Non-pigmented ciliary epithelial cell (primary cell): Measurements from ENCODE around the gene KIF7.

Source experiments
- DNase-seq: peaks from one replicate; pipeline ENCODE4 v3.0.0-alpha.2; 2010; ENCODE audit warnings: low read depth

Gene KIF7

DNA sequence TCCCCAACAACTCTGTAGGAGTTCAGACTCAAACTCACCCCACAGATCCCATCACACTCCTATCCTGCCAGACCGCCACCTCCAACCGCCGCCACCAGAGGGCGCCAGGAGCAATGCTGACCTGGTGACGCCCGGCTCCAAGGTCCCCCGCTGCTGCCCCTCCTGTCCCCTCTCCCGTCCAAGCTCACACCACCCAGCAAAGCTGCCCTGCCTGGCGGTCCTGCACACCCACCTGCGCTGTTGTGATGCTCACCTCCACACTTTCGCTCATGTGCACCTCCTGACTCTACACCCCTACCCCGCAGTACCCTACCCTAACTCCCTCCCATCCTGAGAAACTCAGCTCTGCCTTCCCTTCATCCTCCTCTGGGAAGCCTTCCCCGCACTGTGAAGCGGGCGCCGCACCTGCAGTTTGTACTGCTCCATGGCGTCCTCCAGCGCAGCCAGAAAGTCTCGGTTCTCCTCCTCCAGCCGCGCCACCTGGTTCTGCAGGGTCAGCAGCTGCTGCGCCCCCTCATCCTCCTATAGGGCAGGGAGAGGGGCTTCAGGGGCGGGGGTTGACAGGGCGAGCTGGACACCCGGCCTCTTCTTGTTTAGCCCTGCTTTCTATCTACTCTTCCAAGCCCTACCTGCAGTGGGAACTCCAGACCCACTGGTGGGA is 7.9 kb downstream of the KIF7 start:
- no peak for DNase-seq

DNA sequence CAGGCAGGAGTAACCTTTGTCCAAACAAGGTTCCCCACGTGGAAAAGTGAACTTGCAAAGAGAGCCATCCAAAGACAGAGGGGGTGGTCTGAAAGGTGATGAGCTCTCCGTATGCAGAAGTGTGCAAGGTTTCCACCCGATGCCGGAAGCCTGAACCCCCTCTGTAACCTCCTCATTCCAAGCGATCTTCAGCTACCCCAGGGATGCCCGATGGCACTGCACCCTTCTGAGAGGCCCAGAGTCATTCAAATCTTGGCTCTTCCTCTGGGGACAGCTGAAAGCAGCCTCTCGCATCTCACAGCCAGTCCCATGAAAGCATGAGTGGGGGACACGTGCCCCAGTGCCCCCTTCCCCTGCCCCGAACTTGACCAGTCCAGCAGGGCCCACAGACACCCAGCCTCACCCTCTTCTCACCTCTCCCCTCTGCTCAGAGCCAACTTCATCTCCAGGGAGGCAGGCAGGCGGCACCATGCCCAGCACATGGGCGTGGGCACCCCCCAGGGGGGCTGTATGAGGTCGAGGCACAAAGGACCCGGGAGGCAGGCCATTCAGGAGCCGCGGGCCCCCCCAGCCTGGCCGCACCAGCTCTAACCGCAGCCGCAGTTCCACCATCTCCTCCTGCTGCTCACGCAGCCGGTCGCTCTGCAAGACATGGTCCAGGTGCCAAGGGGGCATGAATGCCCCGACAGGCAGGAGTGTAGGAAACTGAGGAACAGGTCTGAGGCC is 8.7 kb downstream of the KIF7 start:
- DNase-seq, result no peak

DNA sequence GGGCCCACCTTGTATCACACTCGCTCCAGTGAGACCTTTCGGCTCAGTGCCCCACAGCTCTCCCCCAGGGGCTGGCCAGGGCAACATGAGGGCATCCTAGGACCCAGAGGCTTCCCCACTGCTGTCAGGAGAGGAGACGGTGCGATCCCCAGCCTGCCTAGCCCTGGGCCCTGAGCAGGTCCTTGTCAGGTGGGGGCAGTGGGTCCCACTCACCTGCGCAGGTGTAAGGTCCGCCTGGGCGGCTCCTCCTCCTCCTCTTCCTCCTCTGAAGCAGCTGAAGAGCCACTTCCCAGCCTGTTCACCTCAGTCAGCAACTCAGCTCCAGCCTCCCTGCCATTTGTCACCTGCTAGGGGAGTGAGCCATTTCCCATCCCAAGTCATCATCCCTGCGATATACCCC is 9.6 kb downstream of the KIF7 start:
- no peak for DNase-seq

DNA sequence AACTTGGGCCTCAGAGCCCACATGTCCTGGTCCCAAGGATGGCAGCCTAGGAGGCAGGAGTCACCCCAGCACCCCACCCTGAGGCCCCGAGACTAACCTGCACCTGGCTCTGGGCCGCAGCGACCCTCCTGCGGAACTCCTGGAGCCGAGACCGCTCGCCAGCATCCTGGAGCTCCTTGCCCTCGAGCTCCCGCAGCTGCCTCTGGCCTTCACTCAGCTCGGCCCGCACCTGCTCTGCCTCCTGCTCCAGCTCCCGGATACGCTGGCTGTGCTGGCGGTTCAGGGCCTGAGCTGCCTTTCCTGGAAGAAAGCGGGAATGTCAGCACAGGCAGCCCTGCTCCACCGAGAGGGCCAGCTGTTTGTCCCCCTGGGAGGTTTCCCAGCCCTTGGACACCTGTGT is 13.2 kb downstream of the KIF7 start:
- no peak for DNase-seq

DNA sequence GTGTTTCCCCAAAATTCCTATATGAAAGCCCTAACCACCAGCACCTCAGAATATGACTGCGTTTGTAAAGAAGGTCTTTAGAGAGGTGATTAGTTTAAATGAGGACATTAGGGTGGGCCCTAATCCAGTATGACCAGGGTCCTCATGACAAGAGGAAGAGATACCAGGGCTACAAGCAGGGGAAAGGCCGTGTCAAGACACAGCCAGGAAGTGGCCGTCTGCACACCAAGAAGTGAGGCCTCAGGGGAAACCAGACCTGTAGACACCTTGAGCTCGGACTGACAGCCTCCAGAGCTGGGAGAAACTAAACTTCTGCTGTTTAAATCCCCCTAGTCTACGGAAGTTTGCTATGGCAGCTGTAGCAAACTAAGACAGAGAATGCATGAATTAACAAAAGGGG is 14.2 kb downstream of the KIF7 start:
- DNase-seq, result no peak

DNA sequence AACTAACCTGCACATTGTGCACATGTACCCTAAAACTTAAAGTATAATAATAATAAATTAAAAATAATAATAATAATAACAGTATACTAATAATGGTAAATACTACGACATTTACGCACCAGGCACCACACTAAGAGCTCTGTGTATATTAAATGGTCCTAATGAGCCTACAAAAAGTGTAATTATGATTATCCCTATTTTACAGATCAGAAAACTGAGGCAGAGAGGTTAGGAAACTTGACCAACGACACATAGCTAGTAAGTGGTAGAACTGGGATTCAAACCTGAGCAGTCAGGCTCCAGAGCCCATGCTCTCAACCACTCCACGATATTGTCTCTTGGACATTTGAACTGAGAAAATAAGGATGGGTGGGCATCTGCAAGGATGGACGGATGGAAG is 15.0 kb downstream of the KIF7 start:
- DNase-seq, result no peak

DNA sequence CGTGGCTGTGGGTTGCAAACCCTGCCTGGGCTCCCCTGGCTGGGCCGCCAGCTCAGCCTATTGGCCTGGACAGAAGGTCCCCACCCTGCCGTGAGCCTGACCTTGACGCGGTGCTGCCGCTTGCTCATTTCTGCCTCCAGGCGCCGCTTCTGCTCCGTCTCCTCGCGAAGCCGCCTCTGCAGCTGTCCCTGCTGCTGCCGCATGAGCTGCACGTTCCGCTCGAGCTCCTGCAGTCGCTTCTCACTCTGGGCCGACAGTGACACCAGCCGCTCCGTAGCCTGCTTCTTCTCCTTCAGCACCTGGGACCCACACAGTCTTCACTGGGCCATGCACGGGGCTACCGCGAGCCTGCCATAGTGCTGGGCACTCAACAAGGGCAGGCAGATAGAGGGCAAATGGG is 21.7 kb downstream of the KIF7 start:
- no peak for DNase-seq

DNA sequence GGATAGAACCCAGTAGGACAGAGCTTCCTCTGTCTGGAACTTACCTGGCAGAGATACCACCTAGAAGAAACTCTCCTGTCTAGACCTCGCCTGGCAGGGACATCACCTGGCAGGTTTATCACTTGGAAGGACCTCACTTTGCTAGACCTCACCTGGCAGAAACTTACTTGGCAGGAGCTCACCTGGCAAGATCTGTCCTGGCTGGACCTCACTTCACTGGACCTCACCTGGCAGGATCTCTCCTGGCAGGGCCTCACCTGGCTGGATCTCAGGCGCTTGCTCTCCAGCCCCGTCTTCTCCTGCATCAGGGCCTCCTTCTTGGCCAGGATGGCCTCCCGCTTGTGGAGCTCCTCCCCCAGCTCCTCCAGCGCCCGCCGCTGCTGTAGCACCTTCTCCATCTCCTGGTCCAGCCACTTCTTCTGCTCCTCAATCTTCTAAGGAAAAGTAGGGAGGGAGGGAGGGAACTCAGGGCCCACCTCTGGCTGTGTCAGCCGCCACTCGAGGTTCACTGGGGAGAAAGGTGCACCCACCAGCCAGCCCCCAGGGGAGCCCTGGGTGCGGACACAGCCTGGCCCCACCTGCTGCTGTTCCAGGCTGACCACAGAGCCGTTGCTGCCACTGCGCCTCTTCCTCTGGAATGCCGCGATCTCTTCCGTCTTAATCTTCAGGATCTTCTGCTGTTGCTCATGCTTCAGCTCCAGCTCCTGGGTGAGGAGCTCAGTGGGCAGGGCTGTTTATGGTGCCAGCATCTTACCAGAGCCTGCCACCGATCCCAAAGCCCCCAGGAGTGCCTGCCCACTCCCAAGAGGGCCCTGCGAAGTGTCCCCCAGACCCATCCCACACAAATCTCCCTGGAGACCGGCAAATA is 22.5 kb downstream of the KIF7 start:
- DNase-seq, result no peak

DNA sequence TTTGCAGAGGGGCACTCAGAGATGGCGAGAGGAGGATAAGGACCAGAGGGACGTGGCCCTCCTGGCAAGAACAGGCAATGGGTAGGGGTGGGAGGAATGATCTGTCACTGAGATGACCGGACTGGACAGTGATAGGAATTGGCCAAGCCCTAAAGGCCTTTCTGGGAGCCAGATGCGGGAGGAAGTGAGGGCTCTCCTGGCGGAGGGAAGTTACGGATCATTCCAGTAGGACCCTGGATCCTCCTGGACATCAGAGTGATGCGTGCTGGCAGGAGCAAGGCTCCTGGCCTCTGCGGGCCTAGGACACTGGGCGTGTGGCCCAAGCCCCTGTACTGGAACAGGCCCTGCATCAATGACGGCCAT is 23.4 kb downstream of the KIF7 start:
- no peak for DNase-seq

DNA sequence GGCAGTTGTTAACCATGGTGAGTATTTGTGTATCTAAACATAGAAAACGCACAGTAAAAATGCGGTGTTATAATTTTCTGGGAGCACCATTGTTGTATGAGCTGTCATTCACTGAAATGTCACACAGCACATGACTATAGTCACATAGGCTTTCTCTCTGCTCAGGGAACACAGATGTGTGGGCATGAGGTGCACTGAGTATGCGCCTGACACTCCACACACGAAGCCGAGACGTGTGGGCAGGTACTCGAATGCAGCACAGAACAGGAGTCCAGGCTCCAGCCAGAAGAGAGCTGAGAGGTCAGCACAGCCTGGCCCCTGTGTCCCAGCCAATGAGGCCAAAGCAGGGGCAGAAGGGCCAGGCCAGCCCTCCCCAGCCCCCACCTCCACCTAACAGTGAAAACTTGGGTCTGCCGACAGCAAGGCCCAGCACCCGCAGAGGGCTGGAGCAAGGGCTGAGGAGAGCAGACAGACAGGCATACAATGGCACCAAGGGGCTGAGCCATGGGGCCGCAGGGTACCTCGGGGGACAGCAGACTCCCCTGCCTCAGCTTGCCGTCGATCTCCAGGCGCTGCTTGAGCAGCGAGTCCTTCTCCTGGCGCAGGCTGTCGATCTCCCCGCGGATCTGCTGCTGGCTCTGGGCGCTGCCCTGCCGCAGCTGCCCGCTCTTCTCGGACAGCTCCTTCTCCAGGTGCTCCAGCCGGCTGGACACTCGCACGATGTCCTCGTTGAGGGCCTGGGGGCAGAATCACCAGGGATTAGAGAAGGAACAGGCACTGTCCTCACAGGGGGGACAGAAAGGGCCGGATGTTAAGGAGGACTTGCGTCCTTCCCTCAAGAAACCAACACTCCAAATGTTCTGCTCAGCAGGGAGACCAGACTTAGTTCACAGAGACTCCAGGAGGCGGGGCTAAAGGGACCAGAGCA is 24.0 kb downstream of the KIF7 start:
- DNase-seq, result no peak

DNA sequence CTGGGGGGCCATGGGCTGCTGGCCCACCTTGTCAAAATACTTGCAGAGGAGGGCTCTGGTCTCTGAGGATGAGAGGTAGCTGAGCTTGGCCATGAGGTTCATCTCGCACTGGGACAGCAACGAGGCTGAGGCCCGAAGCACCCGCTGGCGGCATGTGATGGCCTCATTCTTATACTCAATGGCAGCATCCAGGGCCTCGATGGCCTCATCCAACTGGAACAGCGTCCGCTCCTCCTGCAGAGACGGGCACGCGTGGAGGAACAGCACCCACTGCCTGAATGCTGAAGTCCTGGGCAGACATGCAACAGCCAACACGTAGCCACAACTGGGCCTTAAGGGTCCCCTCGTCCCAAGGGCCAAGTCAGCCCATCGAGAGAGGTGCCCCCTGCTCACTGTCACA is 25.0 kb downstream of the KIF7 start:
- DNase-seq, result no peak

DNA sequence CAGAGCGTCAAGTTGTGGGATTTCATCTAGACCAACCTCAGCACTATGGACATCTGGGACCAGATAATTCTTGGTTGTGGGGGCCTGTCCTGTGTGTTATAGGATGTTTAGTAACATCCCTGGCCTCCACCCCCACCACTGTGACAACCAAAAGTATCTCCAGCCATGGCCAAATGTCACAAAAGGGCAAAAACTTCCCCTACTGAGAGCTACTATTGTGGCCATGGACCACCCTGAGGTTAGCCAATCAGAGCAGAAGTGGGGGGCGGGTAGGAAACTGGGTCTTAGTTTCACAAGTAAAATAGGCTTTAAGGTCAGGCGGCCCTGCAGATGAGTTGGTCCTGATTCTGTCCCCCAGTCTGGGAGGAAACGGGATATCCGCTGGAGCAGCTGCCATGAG is 25.4 kb downstream of the KIF7 start:
- no peak for DNase-seq

DNA sequence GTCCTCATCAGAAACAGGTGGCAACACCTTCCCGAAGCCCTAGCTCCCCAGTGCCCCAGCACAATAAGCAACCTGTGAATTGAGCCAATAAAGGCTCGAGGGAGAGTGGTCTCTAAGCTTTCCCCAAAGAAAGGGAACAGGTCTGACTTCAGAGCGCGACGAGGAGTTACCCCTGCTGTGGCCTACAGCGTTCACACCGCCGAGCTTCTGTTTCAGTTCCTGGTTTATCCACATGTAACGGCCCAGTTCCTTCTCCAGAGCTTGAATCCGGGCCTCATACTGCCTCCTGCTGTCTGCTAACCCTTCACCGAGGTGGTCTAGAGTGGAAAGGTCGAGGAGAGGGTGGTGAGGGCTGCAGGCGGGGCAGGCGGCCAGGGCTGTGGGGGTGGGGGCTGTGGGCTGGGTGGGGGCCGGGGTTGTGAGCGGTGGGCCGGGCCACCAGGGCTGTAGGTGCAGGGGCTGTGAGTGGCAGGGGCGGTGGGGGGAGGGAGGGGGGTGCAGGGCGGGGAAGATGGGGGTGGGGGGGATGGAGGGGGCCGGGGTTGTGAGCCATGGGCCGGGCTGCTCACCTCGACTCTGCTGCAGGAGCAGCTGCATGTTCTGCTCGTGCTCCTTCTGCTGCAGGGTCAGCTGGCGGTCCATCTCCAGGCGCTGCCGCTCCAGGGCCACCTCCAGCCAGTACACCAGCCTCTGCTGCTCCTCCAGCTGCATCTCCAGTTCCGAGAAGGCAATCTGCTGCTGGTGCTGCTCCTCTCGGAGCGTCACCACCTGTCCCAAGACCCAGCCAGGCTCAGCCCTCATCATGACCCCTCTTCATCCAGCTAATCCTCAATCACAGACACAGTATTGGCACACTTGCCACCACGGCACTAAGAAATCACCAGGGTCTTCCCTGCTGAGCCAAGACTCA is 26.2 kb downstream of the KIF7 start:
- no peak for DNase-seq

DNA sequence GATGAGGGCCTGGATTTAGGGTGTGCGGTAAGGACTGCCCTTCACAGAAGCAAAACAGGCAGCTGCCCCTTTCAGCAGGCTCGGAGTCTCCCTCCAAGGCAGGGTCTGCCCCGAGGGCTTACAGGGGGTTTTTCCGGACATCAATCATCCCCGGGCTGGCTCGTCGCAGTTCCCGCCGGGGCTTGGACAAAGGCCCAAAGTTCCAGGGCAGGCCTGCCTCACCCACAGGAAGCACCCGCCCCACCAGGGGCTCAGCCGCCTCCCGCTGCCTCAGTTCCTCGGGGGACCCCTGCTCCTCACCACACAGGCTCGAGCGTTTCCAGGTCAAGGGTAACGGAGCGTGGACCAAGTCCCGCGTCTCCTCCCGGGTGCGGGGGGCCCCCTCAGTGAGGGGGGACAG is 27.0 kb downstream of the KIF7 start:
- no peak for DNase-seq

DNA sequence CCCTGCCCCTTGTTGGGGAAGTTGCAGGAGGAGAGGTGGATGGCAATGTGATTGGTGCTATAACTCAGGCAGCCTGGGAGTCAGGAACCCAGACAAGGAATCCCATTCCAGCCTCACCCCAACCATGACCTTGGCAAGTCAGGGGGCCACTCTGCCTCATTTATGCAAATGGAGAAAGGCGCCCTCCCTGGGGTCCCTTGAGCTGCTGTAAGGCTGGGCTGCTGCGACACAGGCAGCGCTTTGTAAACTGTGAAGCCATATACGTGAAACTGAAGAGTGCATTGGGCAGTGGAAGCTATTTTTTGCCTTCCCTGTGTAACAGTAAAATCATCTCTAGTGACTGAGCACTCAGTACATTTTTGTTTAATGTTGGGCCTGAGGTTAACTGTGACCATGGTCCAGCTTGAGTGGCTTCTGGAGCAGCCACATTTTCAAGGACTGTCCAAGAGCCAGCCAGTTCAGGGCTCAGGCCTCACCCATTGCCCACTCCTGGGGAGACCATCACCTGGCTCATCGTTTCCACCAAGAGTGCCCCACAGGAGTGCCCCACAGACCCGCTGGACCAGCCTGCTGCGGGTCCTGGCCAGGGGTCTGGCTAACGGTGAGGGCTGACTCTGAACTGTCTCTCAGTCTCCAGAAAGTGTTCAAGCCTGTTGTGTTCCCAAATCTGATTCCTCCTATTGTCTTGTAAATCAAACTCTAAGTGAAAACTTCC is 27.9 kb downstream of the KIF7 start:
- no peak for DNase-seq

DNA sequence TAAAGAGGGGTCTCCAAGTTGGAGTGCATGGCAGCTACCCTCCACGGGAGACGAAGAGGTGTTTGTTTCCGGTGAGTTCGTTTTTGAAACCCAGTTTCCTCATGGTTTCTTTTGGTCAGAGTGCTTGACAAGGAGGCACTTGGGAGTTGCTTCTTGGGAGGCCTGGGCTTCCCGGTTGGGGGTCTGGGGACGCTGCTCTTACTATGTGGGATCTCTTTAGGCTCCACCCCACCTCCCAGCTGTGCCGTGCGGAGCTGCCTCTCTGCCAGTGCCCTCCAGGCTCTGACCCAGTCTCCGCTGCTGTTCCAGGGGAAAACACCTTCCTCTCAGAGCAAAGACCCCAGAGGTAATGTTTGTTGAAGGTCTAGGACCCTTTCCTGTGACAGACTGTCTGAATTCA is 29.6 kb downstream of the KIF7 start:
- DNase-seq, result no peak

DNA sequence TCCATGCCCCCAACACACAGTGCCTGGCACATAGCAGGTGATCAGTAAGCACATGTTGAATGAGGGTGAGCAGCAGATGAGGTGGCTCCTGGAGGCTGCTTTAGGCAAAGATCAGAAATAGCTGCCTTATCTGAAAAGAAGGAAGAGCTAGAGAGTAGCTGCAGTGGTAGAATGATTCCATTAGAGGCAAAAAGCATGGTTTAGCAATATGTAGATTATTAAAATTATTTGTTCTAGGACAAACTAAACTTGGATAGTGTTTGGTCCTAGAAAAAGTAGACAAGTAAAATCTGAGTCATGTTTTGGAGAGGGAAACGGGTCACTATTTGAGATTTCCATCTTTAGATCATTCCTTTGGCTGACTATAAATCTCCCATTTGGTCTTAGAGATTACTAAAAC is 32.1 kb downstream of the KIF7 start:
- no peak for DNase-seq

DNA sequence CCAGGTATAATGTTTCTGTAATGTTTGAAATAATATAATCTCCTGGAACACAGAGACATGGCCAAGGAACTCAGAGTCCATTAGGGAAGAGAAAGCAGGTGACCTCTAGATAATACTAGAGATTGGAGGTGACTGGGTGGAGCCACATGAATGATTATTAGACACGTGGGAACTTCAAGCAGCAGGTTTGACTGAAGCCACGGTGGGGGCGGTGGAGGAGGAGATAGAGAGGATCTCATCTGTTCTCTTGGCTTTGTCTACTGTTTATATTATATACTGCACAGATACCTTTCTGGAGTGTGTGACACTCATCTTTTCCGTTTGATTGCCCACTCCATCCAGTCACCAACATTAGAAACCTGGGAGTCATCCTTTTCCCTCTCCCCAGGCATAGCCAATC is 33.7 kb downstream of the KIF7 start:
- DNase-seq, result no peak

DNA sequence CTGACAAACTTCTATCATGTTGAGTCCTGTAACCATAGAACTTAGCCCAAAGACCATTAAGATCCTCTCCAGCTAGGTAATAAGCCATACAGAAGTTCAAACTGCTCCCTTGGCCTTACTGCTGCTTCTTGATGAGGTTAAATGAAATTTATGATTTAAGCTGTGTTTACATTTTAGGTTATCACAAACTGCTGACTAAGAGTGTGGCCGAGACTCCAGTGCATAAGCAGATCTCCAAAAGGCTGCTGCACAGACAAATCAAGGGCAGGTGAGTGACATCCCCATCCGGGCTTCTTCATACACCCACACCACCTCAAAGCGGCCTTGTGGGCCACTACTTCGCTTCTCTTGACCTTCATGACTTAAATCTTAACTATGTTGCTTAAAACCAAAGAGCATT is 39.0 kb downstream of the KIF7 start:
- no peak for DNase-seq

DNA sequence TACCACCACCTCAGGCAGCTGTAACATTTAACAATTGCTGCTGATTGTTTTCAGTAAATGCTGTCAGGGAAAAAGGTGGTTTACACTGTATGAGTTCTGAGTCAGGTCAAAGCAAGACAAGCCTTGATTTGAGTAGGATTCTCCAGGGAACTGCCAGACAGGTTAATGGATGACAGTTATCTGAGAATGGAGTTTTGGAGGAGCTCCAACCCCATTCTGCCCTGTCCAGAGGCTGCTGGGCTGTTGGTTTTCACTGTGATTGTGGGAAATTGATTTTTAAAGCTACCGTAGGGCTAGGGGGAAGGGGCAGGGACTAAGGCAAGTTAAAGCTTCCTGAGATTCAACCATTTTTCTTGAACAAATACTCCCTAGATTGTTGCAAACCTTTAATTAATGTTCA is 40.1 kb downstream of the KIF7 start:
- DNase-seq, result no peak
